ENCODE results near the gene SYPL2.
"Not testable (repeated sequence)": the region's sequence is repeated elsewhere in the genome, so short reads cannot be mapped to it uniquely, and the experiment has no call there.

The SYPL2 gene

DNA sequence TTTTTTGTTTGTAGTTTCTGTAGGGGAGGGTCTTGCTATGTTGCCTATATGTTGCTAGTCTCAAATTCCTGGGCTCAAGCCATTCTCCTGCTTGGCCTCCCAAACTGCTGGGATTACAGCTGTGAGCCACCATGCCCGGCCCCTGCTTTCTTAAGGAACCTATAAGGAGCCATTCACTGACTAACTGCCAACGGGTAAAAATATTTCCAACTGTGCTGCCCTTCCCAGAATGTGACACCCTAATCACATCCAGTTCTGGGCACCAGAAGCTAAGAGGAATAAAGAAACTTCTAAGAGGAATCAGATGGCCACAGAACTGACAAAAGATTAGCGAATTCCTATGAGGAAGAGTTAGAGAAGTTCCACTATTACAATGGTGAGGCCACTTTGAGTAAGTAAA, 6.4 kb downstream of the SYPL2 start:
- DNase-seq (ENCODE audit: low spot score), result no peak

DNA sequence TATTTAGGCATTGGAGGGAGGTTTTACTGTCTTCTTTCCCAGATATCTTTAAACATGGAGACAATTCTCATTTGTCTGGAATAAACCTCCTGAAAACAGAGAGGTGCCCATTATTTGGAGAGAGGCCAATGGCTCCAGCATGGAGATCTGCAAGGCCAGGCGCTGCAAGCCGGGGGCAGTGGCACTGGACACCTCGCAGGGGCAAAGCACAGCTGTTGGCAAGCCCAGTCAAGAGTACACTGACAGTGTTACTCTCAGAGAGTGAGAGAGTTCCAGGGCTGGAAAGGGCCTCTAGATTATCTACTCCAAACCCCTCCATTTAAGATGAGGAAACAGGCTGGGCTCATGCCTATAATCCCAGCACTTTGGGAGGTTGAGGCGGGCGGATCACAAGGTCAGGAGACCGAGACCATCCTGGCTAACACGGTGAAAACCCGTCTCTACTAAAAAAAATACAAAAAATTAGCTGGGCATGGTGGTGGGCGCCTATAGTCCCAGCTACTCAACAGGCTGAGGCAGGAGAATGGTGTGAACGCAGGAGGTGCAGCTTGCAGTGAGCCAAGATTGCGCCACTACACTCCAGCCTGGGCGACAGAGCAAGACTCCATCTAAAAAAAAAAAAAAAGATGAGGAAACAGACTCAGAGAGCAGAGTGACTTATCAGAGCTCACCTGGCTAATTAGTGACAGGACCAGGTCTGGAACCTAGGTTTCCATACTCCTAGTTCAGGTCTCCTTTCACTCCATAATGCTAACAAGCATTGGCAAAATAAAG, 7.1 kb downstream of the SYPL2 start:
- DNase-seq (ENCODE audit: low spot score), result not testable (repeated sequence)

GRCh38 chr1:109474697-109475096, 8.4 kb downstream of the SYPL2 start:
- DNase-seq (ENCODE audit: low spot score), result peak; percentile 9

GRCh38 chr1:109475261-109475660, 8.9 kb downstream of the SYPL2 start:
- DNase-seq (ENCODE audit: low spot score), result peak; percentile 26

DNA sequence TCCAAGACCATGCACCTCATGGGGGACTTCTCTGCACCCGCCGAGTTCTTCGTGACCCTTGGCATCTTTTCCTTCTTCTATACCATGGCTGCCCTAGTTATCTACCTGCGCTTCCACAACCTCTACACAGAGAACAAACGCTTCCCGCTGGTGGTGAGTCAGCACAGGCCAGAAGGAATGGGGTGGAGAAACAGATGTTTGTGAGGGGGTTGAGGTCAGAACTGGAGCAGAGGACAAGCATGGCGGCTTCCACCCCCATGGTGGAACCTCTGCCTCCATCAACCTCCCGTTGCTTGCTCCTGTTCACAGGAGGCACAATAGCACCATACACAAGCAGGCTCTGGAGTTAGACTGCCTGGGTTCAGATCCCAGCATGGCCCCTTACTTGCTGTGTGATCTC, 10.5 kb downstream of the SYPL2 start:
- DNase-seq (ENCODE audit: low spot score), result peak; percentile 38

GRCh38 chr1:109477821-109478220, 11.5 kb downstream of the SYPL2 start:
- peak; percentile 37 for DNase-seq (ENCODE audit: low spot score)

DNA sequence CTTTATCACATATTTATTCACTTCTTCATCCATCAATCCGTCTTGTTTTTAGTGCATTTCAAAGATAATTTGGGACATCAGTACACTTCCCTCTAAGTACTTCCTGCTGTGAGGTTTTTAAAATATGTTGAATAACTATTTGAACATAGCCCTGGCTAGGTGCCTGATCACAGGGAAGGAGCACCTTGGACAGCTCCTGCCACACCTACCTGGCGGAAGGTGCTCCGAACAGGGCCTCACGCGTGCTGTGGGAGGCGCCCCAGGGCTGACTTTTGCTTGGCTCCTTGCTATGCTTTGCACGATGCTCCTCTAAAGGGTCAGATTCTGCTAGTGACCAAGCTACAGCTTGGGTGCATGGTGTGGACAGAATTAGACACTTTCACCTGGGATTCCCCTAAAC, 12.5 kb downstream of the SYPL2 start:
- DNase-seq (ENCODE audit: low spot score), result peak; percentile 40

DNA sequence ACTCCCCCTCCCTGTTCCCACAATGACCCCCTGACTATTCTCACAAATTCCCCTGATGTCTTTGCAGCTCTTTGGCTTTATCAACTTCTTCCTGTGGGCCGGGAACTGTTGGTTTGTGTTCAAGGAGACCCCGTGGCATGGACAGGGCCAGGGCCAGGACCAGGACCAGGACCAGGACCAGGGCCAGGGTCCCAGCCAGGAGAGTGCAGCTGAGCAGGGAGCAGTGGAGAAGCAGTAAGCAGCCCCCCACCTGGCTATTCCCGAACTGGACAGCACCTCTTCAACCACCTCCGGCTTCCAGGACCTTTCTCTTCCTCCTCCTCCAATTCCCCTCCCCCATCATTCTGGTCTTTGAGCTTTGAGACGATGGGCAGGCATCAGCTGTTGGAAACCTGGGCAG, 13.0 kb downstream of the SYPL2 start:
- peak; percentile 42 for DNase-seq (ENCODE audit: low spot score)

GRCh38 chr1:109479901-109480300, 13.6 kb downstream of the SYPL2 start:
- DNase-seq (ENCODE audit: low spot score), result peak; percentile 25

DNA sequence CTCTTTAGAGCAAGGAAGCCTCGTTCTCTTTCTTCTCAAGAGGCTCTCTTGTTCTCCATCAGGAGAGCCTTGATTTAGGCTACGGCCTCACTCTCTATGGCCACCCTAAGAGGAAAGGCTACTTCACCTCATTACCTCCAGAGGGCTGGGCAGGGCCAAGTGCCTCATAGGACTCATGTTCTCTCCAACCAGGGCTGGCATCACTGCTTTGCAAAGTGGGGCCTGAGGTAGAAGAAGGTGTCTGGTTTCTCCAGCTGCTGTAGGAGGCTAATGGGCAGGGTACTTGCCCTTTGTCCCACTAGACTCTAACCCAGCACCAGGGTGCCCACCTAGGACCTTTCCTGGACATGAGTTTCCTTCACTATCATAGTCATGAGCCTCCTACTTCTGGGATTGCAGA, 15.3 kb downstream of the SYPL2 start:
- no peak for DNase-seq (ENCODE audit: low spot score)

DNA sequence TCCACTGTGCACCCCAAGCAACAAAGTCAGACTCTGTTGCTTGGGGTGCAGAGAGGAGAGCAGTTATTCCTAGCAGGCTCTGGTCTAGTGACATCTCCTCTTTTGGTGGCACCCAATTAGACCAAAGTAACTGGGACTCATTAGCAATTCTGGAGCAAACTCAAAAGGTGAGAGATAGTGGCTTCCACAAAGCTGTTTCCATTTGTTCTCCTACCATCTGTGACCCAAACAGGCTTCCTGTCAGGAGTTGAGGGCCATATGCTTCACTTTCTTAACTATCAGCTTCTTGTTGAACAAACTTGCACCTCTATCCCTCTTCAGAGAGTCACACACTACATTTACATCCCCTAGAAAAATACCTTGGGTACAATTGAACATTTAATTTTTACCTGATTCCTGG, 15.9 kb downstream of the SYPL2 start:
- no peak for DNase-seq (ENCODE audit: low spot score)

- peak; percentile 74 for DNase-seq (ENCODE audit: low spot score)
Observed at GRCh38 chr1:109482791-109483671, 16.7 kb downstream of the SYPL2 start.

DNA sequence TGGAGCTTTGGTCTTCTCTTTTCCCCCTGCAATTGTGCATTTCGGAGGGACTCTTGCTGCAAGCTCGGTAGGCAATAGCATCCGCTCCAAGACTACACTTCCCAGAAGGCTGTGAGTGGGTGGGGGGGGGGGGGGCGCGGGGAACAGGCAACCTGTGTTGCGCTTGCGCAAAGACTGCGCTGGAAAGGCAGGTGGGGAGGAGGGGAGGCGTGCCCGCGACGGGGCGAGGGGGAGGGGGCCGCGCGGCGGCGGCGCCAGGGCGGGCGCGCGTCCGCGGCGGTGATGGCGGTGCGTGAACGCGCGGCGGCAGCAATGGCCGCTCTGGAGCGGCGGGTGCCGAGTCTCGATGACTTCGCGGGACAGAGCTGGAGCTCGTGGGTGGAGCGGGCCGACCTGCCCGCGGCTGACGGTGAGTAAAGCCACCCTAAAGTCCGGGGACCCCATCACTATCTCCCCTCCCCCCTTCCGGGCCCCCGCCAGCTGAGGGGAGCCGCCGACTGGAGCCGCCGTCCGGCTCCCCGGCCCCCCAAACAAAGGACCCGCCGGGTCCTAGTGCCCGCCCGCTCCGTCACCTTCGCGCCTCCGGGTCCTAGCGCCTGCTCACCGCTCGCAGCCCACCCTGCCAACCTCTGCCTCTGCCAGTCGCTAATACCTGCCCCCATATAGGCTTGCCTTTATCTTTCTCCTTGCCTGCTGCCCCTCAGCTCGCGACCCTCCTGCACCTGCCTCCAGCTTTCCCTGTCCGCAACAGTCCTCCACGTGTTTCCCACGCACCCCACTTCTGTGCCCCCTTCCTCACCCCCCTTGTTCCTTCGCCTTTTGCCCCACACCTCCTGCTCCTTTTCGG, 17.5 kb downstream of the SYPL2 start, which contains the start of gene ATXN7L2:
ATXN7L2 (plus strand) TSS at position 234 of the 847 bp plus-strand sequence; CDS start at position 283, 49 bp downstream.
- peak; percentile 99 for DNase-seq (ENCODE audit: low spot score)

DNA sequence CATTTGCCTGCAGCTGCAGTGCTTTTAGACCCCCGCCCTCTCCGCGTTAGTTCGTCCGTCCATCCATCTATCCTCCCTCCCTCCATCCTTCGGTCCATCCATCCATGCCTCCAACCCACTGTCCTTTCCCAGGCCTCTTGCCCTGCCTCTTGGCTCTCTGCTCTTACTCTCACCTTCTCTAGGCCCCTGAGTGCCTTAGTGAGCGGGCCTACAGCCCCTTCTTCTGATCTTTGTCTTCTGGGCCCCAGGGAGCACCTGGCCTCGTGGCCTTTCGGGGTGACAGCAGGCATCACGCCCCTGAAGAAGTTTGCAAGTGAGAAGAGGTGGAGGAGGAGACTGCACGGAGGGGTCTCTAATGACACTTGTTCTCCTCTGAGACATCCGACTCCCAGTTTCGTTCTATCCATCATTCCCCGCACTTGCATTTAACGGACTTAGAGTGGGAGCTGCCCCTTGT, 18.2 kb downstream of the SYPL2 start:
- DNase-seq (ENCODE audit: low spot score), result no peak

DNA sequence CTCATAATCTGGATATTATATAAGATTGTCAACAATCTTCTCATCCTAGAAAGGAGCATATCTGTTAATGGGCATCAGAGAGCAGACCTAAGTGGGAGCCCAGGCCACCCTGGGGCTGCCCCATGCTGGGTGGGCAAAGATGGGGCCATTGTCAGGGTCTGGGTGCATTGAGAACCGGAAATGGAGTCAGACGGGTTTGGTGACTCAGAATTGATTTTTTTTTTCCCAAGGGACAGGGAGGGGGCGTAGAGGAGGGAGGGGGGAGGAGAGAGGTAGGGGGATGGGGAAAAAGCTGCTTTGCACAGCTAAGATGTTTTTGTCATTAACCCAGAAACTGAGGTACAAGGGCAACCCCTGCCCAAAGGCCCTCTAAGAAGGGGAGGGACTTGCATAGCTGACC, 18.7 kb downstream of the SYPL2 start:
- no peak for DNase-seq (ENCODE audit: low spot score)

DNA sequence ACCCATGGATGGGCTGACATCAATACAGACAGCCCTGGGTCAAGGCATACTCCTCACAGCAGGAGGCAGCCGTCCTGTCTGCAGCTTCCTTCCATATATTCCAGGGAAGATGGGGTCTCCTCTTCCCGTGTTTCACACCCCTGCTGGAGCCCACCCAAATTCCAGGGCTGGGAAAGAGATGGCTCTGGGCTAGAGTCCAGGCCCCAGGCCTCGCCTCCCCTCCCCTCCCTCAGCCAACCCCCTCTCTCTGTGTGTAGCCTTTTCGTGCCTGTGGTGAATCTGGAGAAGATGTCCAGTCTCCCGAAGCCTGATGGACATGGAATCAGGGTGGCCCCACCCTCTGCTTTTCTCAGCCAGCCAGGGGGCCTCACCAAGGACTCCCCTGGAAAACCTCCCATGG, 20.9 kb downstream of the SYPL2 start:
- DNase-seq (ENCODE audit: low spot score), result no peak

DNA sequence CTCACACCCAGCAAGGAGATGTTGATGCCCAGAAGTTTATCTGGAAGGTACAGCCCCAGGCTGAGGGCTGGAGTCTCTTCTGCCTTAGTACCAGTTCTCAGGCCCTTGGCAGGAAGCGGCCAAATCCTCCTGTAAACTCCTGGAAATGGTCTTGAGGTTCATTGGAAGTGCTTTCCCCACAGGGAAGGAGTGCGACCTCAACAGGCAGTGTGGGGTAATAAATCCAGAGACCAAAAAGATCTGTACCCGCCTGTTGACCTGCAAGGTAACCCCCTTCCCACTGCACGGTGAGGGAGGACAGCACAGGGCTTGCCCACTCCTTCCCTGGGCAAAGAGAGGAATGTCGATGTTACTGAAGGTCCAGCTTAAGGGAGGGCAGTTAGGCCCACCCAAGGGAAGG, 21.9 kb downstream of the SYPL2 start:
- DNase-seq (ENCODE audit: low spot score), result no peak

- DNase-seq (ENCODE audit: low spot score), result no peak
Observed at GRCh38 chr1:109488696-109489095, 22.4 kb downstream of the SYPL2 start.

DNA sequence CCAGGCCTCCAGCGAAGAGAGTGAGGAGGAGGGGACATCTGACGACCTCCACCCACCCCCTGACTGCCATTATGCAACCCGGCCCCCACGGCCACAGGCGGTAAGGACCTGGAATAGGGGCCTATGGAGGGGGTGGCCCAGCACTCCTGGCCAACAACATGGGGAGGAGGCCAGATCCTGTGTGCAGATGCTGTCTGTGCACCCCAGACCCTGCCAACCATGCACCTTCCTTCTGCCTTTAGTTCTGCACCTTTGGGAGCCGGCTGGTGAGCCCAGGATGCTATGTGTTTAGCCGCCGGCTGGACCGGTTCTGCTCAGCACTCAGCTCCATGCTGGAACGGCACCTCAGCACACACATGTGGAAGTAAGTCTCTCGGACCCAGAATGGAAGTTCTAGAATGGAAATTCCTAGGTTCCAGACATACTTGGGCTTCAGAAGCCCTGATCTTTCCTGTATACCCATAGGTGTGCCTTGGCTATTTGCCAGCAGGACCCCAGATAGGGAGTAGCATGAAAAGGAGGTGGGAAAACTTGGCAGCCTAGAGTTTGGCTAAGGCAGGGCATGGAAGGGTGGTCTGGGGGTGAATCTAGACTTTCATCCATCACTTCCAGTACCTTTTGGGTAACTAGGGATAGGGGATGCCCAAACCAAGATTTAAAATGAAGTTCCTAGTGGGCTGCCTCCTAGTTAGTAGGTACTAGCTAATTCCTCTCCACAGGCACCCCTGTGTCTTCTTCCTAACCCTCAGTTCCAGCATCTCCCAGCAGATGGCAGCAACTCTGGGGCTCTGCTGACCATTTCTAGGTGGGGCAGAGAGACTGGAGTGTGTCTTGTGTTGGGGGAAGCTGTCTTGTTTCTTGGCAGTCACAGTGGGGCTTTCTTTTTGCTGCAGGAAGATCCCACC, 23.9 kb downstream of the SYPL2 start:
- DNase-seq (ENCODE audit: low spot score), result no peak

- DNase-seq (ENCODE audit: low spot score), result no peak
Observed at GRCh38 chr1:109490934-109491302, 24.6 kb downstream of the SYPL2 start.

DNA sequence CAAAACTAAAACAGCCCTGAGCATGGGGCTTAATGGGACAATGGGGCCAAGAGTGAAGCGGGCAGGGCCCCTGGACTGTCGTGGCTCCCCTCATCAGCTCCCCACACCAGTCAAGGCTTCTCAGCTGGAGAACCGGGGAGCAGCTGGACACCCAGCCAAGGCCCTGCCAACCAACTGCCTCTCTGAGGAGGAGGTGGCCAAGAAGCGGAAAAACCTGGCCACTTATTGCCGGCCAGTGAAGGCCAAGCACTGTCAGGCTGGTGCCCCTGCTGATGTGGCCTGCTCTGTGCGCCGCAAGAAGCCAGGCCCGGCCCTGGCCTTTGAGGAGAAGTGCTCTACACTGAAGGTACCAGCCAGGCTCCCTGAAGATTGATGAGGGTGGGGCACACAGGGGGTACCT, 25.0 kb downstream of the SYPL2 start:
- DNase-seq (ENCODE audit: low spot score), result no peak
